Activated CD4-positive, alpha-beta T cell treated with anti-CD3 and anti-CD28 coated beads, Interleukin-2, amount 50 U/mL, for 24 hours (primary cell): ENCODE results near the gene SLC38A11.

Experiments
- DNase-seq, 2 donors: peaks; one replicate each; pipeline ENCODE4 v3.0.0-alpha.2; 2020; ENCODE audit warnings: low read depth in 1 of 2, low spot score in 1 of 2

SLC38A11 gene

DNA sequence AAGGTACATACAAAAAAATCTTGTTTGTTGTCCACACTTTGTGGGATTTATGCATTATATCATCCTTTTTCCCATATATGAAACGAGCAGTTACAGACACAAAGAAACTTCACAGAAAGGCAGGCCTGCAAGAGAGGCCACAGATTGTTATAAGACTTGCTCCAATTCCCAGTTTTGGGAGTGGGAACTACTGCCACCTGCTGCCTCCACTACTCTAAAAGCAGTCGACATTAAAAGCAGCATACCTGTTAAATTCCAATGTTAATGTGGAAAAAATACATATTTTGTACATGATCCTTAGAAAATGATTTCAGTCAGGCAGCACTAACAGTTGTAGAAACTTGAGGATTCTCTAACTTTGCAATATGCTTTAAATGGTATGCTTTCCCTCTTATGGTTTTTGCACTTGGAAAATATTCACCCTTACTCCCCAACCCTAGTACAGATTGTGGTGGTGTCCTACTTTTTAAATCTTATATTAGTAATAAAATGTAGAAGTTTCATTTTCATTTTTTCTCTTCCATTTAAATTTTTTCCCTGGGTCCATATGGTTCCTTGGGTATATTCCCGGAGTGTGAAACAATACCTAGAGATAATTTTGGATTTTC is 37.9 kb downstream of the SLC38A11 start:
- no peak for DNase-seq

DNA sequence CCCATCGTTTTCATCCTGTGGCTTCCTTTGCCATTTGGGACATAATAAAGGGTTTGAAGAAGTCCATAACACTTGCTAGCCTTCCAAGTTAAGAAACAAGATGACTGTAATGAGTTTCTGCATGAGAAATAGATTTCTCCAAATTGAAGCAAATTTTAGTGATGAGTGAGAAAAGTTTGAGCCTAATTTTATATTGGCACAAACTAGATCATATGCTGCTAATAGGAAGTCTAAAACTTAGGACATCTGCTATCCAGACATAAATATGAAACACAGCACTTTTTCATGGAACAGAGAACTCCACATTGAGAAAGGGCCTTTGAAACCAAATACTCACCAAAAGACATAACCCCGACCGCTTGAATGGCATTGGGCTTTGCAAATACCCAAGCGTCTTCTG is 39.8 kb downstream of the SLC38A11 start:
- no peak for DNase-seq

DNA sequence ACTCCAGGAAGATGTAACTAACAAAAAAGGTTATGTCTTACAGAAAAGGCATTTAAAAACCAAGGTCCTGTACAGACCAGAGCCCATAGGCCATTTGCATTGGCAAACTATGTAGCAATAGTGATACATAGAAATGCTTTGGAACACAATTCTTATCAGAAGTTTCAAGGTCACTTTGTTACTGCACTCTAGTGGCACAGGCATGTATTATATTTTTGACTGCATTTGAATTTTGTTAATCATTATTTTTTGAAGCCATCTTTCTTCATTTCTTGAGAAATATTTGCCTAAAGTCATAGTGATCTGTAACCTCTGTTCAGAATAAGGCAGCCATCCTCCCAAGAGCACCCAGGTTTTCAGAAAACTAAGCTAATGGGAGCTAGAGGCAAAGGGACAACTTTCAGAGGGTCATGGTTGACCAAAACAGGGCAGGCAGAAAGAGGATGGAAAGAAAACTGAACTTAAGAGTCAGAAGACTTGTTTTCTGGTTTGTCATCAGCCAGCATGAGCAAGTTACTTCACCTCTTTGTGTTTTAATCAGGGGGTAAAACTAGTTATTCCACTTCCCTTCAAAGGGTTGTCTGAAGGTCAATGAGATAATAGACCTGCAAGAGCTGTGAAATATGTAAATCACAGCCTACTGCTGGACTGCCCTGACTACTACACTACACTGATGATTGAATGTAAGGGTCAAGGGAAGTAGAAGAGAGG is 41.5 kb downstream of the SLC38A11 start:
- no peak for DNase-seq

DNA sequence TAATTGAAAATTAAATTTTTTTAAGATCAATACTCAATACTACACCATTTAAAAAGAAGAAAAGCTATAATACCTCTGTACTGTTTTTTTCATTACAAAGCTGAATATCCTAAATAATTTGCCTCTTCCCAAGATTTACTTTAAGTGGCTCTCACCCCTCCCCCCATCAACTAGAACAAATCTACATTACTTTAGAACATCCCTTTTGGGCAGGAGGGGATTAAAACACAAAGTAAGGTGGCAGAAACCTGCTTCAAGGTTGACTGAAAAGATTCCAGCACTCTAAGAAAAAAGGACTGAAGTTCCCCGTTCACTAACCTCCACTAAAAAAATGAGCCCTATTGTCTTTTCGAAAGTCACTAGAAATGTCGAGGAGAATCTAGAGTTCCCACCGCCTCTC is 42.3 kb downstream of the SLC38A11 start:
- no peak for DNase-seq

DNA sequence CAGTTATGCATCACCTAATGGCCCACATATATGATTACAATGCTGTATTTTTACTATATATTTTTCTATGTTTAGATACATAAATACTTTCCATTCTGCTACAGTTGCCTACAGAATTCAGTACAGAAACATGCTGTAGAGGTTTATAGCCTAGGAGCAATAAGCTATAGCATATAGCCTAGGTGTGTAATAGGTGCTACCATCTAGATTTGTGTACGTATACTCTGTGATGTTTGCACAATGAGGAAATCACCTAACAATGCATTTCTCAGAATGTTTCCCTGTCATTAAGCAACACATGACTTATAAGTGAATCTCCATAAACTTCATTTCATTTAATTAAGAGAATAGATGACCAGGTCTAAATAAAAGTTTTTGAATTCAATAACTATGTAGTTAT is 43.5 kb downstream of the SLC38A11 start:
- DNase-seq = no peak

DNA sequence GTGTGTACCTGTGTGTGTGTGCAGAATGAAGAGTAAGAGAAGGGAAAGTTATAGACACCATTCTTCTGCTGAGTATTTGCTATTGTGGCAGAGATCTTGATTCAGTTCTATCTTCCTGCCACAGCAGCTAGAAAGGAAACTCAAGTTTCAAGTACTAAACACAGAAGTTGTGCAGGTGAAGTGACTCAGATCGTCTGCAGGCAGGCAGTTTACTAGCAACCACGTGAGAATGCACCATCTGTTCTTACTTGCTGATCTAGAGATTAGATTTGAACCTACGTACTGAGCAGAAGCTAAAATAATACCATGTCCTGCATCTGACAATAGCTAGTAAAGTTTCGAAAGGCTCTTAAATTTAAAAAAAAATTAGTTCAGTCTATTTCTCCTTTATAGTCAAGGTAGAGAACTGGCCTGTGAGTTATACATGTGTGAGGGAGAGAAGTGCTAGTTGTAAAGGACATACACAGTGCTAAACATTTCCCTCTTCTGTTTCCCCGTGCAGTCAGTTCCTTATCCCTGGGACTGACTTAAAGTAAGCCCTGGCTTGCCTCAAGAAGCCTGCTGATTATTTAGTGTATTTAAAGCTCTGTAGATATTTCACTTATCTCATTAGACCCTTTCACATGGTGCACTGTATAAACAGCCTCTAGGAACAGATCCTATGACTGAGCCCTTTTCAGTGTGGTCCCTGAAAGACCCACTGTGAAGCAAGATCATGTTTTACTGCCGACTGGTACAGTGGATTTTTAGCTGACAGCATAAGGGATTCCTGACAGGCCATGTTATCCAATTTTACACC is 45.0 kb downstream of the SLC38A11 start:
- no peak for DNase-seq

DNA sequence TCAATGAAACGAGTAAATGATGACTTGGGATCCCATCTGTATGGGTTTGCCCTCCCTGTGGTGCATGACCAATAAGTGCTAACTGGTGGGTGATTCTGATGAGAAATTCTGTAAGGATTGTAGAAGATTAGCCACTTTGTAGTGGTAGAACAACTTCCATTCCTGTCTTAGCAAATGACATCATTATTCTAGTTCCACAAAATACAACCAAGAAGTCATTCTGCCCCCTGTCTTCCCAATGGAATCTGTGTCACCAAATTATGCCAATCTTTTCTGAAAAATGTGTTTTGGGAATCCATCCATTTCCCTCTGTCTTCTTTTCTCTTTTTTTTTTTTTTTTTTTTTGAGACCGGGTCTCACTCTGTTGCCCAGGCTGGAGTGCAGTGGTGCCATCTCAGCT is 48.4 kb downstream of the SLC38A11 start:
- DNase-seq = no peak

DNA sequence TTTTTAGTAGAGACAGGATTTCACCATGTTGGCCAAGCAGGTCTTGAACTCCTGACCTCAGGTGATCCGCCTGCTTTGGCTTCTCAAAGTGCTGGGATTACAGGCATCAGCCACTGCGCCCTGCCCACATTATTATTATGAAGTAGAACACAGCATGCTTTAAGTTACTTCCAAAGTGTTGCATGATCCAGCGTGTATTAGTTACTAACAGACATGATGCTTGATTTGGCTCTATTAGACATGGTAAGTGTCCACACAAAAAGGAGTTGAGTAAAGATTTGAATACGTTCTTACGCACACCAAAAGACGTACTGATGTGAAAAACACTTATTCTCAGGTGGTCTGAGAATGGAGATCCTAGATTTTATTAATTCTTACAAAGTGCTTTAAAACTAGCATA is 50.0 kb downstream of the SLC38A11 start:
- DNase-seq = no peak

DNA sequence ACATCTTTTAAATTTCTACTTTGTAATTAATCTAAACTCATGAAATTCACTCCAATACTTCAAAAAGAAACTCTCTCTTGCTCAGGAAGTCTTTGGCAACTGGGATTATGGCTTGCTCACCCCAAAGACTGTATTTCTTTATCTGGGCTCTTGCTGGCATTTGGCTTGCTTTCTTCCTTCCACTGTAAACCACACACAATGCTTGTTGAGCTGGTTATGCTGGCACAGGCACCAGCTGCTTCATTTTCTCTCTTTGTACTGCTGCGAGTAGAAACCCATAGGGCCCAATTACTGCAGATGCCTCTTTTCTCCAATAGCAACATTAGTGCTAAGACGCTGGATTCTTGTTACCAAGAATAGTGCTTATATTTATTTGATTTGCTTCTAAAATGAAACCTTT is 51.4 kb downstream of the SLC38A11 start:
- DNase-seq = no peak

DNA sequence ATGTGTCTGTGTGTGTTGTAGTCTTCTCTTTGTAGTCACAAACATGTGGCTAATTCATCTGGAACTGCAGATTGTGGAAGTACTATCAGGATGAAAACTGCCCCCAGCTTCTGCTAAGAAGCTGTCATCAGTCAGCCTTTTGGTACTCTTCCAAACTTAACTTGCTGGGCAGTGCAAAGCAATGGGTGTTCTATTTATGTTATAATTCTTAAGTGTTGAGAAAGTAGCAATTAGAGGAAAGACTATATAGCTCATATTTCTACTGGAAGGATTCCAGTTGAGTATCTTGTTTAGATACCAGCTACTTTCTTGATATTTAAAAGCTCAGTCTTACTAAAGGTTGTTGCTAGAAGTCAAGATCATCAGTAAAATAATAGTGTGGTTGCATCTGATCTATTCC is 52.1 kb downstream of the SLC38A11 start:
- no peak for DNase-seq

DNA sequence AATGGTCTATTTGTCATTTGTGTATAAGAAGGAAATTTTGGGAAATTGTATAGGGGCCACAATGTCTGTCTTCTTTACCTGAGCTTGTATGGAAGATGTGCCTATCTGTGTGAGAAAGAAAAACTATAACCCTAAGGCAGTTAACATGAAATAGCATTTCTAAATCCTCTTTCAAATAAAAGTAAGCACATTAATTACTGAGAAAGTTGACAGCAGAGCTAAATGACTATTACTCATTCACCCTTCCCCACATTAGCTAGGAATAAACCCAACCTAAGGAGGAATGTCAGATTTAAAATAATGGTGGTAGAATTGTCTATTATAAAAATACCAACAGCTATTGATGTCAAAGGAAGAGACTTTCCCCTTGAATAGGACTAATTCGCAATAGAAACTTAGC is 56.2 kb downstream of the SLC38A11 start:
- DNase-seq = no peak

DNA sequence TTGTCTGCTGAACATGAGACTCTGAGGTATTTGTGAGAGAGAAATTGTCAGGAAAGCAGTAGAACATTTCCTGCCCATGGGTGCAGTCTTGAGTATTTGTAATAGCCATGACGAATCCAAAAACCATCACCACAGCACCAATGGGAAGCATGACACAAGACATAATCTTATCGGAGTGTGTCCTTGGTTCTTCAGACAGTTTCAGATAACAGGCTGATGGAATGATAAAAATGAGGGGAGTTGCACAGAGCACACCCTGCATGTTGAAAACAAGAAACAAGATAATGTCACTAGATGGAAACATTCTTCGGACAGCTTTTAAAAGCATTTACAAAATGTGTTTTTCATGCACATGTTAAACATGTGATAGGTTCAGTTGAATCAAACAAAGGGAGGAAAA is 56.9 kb downstream of the SLC38A11 start:
- no peak for DNase-seq

DNA sequence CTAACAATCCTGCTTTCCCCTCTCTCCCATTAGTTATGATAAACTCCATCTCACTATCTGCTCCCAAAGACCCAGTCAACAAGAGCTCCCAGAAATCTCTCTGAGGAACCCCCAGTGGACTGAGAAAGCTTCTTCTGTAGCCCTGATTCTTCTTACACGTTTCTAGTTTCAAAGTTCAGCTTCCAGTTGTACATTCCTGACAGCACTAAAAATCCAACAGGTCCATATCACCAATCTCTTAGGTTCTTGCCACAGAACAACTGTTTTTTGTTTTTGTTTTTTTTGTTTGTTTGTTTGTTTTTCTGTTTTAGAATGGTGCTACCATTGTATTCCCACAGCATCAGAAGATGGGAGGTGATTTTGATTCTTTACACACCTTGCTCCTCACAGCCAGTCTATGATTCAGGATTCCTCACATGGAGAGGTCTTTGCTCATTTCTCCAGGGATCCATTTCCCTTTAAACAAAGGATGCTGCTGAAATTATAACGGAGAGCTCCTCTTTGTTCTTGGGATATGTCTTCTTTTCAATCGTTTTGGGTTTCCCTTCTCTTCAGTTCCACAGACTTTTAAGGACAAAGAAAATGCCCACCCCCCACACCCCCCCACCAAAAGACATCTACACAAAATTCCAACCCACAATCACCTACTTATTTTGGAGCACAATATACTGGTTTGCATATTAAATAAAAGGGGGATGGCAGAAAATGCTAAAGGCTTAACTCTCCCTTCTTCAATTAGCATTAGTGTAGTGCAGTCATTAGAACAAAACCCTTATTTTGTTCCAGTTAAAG is 57.7 kb downstream of the SLC38A11 start:
- DNase-seq = no peak

DNA sequence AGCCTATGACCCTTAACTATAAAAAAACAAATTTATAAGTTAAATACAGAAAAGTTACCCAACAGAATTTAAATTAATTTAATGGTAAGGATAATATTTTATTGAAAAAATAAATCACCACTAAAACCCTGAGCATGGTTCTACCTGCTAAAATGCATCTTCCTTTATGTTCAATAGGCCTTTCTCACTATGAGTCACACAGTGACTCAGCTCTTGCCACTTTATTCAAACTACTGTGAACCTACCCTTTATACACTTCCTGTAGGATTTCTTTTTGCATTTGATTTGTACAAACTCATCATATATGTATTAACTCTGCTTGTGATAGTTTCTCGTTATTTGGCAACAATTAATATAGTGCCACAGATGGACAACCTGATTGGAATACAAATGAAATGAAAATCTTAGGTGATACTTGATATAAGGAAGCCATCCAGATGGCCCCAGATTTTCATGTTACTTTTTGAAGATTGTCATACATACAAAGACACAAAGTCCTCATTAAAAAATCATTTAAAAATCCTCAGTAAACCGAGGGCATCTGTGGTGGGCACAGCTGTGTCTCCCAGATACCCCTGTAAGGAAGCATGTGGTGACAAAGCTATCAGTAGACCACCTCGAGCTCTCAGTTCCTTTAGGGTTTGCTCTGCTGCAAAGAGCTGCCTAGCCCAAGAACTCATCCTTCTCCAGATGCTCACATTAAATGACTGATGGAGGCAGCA is 58.5 kb downstream of the SLC38A11 start:
- DNase-seq = no peak

DNA sequence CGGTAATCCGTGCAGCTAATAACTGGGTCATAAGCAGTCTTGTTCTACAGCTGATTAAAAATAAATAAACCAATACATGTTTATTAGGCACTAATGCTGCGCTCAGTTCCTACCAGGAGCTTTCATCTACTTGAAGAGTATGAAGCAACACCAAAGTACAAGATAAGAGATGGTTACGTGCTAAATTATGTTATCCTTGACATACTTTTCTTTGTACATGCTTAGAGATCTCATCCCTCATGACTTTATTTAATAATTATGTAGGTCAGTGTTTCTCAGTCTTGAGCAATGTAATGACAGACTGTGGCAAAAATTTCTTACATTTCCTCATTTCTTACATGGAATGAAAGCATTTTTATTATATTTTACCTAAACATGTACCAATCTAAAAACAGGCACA is 59.1 kb downstream of the SLC38A11 start:
- no peak for DNase-seq

DNA sequence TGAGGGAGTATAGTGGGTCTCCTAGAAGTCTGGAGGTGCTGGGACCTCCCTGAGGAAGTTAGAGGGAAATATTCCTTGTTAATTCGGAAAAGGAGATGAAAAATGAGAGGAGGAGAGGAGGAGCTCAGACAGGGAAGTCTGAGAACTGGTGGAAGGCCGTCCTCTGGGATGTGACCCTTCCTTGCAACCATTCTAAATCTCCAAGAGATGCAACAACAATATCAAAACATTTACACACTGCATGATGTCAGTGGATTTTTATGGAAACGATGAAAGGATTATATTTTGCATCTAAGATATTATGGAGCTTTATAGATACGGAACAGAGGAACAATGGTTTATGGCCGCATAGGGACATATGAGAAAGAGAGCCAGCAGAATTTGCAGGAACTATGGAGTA is 63.9 kb downstream of the SLC38A11 start:
- DNase-seq = no peak

DNA sequence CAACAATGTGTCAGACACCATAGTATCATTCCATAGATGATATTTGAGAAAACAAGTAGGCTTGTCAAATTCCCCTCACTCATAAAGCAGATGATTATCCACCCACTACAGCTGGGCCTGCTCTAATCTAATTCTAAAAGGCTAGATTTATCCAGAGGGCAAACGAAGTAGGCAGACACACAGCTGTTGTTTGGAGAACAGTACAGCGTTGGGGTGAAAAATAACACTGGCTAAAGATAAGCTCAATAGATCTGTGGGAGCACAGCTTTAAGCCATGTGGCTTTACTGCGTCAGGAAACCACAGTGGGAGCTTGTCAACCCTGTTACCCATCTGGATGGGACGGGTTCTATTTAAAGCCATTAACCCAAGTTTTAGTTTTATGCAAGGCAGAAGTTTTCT is 64.8 kb downstream of the SLC38A11 start:
- DNase-seq = no peak

DNA sequence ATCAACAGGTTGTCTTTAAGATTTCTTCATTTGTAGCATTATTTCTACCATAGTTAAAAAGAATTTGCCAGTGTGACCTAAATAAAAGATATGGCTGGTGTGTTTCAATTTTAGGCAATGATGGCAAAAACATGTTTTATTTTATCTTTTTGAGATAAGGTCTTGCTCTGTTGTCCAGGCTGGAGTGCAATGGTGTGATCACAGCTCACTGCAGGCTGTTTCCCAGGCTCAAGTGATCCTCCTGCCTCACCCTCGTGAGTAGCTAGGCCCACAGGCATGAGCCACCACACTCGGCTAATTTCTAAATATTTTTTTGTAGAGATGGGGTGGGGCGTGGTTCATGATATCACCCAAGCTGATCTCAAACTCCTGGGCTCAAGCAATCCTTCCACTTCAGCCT is 66.7 kb downstream of the SLC38A11 start:
- DNase-seq = no peak

DNA sequence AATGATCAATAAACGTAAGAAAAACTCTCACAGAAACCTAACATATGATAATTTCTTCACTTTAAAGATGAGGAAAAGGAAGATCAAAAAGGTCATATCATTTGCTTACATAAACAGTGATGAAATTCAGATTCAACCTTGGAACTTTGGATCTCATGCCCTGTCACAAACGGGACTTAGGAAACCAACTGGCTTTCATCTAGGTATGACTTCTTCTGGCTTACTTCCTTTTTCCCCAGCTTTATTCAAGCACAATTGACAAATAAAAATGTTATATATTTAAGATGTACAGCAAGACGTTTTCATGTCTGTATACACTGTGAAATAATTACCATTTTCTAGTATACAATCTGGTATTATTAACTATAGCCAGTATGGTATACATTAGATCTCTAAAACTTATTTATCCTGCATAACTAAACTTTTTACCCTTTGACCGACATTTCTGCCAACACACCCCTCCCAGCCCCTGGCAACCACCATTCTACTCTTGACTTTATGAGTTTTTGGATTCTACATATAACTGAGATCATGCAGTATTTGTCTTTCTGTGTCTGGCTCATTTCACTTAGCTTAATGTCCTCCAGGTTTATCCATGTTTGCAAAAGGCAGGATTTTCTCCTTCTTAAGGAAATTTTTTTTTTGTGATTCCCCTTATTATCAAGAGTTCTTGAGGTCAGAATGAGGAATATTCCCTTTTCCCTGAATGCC is 67.7 kb downstream of the SLC38A11 start:
- DNase-seq = no peak

DNA sequence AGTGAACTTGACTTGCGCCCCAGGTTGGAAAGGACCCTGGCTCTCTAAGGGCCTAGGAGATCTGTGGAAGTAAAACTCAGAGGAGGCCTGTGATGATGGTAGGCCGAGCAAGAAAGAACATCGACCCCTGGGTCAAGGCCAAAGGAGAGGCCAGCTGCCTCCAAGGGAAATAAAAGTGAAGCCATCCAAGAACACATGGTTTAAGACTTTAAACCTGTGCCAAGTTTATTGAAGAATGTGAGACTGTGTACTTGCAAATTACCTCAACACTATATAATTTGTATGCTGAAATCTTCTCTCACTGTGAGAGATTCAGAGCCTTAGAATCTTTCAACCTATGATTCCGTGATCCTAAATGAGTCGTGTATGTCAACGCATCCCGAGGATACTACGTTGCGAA is 73.0 kb downstream of the SLC38A11 start:
- no peak for DNase-seq
